HG02588 (cell line): Measurements from ENCODE around the gene CLN3.
"Not testable (repeated sequence)": the region's sequence is repeated elsewhere in the genome, so short reads cannot be mapped to it uniquely, and the experiment has no call there.

ENCODE experiments used
- ATAC-seq: cut with Tn5 transposase; IDR thresholded peaks from one replicate; pipeline ENCODE4 v1.9.1; 2021; ENCODE audit warnings: mild to moderate bottlenecking, moderate library complexity; ENCODE audit not compliant: unreplicated experiment

Gene CLN3

GRCh38 chr16:28491970-28492474 is at the start of gene CLN3:
Gene CLN3 (minus strand): TSS chr16:28492074. CDS start chr16:28491759, 315 bp downstream.
- peak; percentile 77 for ATAC-seq

DNA sequence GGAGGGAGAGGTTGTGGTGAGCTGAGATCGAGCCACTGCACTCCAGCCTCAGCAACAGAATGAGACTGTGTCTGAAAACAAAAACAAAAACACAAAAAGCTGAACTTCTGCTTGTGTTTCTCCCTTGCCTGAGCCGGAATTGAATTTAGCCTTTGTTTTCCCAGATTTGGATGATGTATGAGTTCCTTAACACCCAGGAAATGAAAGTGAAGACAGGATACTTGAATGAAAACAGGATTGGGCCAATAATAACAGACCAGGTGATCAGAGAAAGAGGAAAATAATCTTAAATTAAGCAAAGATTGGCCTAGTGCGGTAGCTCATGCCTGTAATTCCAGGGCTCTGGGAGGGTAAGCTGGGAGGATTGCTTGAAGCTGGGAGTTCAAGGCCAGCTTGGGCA is 48.5 kb upstream of the CLN3 start:
- ATAC-seq = no peak

DNA sequence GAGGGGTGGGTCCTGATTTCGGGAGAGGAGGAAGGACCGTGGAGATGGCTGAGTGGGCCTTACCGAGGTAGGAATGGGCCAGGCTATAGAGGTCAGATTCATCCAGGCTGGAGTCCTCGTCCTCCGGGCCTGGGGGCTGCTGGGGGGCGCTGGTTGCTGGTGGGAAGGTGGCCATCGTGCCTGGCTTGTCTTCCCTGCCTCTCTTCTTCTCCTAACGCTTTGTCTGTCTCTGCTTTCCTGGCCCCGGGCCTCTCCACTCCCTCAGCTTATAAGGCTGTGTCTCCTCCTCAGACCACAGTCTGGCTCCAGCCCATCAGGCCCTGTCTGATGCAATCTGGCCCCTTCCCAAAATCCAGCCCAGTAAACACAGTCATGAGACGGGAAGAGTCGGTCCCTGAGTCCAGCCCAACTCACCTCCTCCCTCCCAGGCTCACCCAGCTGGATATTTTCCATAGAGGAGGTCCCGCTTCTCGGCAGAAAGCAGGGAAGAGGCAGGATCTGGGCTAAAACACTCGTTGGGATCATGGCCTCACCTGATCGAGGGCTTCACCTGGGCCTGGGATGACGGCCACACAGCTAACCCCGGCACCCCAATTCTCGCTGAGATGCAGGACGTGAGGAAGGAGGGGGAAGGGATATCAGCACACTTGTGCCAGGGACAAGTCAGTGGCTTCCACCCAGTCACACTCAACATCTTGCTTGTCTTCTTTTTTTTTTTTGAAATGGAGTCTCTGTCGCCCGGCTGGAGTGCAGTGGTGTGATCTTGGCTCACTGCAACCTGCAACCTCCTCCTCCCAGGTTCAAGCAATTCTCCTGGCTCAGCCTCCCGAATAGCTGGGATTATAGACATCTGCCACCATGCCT is 47.1 kb upstream of the CLN3 start, which contains the start of gene NUPR1:
Gene NUPR1, minus strand, starts transcription at position 242 of the 864 bp plus-strand sequence. Its CDS starts 67 bp downstream, at position 175.
- no peak for ATAC-seq

DNA sequence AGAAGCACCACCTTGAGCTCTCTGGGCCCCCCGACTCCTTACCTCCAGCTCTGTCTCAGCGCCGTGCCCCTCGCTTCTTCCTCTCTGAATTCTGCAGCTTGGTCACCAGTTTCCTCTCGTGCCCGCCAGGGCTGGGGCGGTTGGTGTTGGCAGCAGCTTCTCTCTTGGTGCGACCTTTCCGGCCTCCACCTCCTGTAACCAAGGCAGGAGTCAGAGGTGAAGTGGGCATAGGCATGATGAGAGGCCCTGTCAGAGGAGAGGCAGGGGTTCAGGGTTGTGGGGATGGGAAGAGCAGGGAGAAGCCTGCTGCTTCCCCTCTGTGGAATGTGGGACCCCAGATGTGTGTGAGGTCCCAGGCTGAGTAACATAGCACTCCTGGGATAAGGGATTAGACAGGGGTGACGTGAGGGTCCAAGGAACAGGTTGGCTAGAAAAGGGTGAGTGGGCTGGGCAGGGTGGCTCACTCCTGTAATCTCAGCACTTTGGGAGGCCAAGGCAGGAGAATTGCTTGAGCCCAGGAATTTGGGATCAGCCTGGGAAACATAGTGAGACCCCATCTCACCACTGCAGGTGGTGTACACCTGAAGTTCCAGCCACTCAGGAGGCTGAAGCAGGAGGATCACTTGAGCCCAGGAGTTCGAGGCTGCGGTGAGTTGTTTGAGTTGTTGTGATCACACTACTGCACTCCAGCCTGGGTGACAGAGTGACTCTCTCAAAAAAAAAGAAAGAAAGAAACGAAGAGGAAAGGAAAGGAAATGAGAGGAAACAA is 46.3 kb upstream of the CLN3 start:
- ATAC-seq = no peak

GRCh38 chr16:28537076-28537475 is 45.2 kb upstream of the CLN3 start:
- no peak for ATAC-seq

- no peak for ATAC-seq
Measured at GRCh38 chr16:28534542-28535373, 42.9 kb upstream of the CLN3 start.

GRCh38 chr16:28532940-28533647 is 41.2 kb upstream of the CLN3 start:
- no peak for ATAC-seq

DNA sequence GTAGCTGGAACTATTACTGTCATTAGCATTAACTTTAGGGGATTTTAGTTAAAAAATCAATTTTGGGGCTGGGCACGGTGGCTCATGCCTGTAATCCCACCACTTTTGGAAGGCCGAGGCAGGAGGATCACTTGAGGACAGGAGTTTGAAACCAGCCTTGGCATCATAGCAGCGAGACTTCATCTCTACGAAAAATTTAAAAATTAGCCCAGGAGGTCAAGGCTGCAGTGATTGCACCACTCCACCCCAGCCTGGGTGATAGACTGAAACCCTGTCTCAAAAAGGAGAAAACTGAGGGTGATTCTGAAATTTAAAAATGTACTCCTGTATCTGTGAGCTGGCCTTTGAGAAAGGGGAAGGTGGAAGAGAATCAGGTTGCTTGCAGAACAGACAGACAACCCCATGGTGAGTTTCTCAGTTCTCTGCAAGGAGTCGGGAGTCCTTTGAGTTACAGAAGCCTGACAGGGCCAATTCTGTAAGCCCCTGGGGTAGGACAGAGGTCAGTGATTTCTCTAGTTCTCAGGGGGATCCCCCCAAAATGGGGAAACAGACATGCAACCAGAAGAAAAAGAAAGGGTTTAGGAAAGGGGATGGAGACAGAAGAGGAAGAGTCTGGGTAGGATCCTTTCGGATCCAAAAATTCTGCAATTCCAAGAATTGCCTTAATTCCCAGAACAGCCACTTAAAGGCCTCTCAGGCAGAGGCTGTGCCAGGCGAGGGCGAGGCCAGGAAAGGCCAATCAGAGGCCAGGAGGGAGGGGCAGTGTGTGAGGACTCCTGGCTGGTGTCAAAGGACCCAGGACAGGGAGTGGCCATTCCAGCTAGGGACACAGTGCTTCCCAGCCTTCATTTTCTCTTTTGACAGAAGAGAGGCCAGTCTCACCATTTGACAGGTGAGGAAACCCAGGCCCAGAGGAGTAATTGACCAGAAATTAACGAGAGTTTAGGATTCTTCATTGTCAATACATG is 40.2 kb upstream of the CLN3 start:
- ATAC-seq = no peak

- no peak for ATAC-seq
Measured at GRCh38 chr16:28529124-28529523, 37.2 kb upstream of the CLN3 start.

GRCh38 chr16:28528463-28528867 is 36.6 kb upstream of the CLN3 start:
- ATAC-seq = no peak

GRCh38 chr16:28527985-28528384 is 36.1 kb upstream of the CLN3 start:
- ATAC-seq = no peak

- not testable (repeated sequence) for ATAC-seq
Measured at GRCh38 chr16:28527100-28527785, 35.4 kb upstream of the CLN3 start.

DNA sequence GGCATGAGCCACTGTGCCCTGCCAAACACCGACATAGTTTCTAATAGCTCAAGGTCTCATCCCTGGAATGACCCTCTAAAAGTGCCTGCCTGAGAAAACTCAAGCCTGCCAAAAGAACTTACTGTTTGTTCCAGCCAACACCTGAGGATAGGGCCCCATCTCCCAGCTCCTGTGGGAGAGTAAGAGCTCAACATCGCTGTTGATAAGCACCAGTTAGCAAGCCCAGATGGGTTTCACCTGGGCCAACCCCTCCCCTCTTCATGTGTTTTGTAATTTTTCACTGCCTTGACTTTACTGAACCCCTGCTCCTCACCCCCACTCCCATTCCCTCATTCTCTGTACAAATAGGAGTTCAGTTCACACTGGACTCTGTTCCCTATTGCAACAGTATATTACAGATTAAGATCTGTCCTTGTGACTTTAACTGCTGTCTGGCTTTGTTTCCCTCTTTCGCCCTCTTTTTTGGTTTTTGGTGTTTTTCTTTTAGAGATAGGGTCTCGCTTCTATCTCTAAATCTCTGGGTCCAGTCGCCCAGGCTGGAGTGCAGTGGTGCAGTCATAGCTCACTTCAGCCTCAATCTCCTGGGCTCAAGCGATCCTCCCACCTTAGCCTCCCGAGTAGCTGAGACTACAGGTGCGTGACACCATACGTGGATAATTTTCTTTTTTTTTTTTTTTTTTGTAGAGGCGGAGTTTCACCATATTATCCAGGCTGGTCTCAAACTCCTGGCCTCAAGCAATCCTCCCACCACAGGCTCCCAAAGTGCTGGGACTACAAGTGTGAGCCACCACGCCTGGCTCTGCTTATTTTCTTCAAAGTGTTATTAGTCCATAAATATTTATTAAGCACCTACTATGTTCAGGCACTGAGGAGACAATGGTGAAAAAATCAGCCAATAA is 34.6 kb upstream of the CLN3 start:
- ATAC-seq = no peak

DNA sequence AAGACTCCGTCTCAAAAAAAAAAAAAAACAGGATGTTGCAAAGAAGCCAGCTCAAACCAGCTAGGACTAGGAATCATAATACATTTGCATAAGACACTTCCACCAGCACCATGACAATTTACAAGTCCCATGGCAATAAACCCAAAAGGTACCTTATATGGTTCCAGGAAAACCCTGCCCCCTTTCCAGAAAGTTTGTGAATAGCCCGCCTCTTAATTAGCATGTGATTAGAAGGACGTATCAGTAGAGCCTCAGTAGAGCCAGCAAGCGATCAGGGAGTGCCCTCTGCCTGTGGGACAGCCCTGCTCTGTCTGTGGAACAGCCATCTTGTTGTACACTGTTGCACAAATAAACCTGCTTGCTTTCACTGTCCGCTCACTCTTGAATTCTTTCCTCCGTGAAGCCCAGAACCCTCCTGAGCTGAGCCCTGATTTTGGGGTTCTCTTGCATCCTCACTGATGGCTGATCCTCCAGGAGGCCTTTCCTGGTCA is 32.9 kb upstream of the CLN3 start:
- ATAC-seq = no peak

DNA sequence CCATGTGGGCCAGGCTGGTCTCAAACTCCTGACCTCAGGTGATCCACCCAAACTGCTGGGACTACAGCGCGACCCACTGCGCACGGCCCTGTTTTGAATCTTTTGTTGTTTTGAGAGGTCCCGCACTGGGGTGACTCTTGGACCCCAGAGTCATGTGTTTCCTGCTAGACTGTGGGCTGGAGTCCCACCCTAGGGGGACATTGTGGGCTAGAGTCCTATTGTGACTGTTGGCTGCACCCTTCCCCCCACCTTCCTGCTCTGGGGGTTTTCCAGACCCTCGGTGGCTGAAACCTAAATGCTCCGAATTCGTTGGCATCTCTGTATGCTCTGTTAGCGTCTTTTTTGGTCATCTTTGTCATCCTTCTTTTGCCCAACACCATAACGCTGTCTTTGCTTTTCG is 30.9 kb upstream of the CLN3 start:
- ATAC-seq = no peak

GRCh38 chr16:28521436-28521835 is 29.6 kb upstream of the CLN3 start:
- no peak for ATAC-seq

DNA sequence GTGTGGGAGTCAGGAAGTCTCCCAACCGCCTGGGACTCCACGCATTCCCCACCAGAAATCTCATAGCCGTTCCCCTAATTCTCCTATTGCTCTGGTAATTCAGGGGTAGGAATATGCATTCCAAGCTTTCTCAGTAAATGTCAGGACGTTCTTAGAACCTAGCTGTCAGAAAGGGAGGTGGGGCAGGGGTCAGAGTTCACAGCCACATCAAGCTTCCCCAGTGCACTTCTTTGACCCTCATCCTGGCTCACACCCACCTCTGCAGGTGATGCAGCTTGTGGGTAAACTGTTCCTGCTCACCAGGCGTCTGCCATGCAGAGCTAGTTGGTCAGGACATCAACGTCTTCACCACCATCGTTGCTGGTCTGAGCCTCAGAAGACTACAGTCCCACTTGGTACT is 28.8 kb upstream of the CLN3 start:
- no peak for ATAC-seq
